Superior temporal gyrus (tissue), 1 donor: ENCODE data around the gene DUSP23.

ENCODE experiments used
- DNase-seq: peaks from one replicate; pipeline ENCODE4 v3.0.0-alpha.2; 2016; ENCODE audit errors: extremely low spot score

The DUSP23 gene

DNA sequence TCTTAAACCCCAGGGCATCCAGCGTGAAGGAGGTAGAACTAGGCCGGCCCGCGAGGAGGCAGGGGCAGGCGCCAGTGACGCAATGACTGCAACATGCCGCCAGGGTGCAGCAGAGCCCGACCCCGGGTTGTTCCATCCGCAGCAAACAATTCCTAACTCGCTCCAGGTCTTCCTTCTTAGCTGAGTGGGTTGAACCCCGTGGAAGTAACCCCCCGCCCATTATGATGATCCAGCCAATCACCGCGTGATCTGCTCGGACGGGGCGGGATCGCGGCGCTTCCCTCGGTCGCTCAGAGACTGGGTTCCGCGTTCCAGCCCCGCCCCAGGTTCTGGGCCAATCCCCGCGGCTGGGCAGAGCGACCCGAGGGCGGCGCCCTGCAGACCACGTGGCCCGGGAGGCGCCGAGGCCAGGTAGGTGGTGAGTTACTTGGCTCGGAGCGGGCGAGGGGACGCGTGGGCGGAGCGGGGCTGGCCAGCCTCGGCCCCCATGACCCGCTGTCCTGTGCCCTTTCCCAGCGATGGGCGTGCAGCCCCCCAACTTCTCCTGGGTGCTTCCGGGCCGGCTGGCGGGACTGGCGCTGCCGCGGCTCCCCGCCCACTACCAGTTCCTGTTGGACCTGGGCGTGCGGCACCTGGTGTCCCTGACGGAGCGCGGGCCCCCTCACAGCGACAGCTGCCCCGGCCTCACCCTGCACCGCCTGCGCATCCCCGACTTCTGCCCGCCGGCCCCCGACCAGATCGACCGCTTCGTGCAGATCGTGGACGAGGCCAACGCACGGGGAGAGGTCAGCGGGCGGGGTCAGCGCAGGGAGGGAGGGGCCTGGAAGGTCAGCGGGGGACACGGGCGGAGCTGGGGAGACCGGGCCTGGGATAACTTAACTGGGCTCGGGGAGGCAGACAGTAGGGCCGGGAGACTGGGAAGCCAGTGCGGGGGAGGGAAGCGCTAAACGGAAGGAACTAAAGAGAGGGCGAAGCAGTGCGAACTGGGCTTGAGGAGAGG is at the start of gene DUSP23:
DUSP23 (plus strand) TSS at position 380 of the 1,000 bp plus-strand sequence; CDS start at position 519, 139 bp downstream.
- peak; percentile 93 for DNase-seq

DNA sequence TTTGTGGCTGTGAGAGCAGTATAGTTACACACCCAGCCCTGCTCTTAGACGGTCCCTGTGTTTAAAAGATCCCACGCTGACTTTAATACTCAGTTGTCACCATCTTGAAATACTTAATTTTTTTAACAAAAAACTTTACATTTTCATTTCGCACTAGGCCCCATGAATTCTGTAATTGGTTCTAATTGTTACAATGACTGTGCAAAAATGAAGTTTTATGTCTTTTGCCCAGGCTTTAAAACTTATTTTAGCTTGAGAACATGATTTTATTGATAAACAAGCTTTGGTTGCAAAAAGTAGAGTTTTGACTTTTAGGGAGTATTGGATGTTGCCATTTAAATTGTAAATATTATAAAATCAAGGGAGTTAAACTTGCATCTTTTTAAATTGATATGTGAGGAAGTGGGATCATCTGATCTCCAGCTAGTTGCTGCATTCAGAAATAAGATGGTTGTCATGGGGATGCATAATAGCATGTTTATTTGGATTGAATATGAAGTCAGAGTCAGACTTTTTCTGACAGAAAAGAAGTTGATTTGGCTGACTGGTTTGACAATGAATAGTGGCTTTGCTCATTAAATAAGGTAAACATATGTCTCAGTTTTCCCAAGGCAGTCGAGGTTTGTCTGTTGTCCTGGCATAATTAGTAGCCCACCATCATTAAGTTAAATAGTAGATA is 43.4 kb upstream of the DUSP23 start:
- no peak for DNase-seq

DNA sequence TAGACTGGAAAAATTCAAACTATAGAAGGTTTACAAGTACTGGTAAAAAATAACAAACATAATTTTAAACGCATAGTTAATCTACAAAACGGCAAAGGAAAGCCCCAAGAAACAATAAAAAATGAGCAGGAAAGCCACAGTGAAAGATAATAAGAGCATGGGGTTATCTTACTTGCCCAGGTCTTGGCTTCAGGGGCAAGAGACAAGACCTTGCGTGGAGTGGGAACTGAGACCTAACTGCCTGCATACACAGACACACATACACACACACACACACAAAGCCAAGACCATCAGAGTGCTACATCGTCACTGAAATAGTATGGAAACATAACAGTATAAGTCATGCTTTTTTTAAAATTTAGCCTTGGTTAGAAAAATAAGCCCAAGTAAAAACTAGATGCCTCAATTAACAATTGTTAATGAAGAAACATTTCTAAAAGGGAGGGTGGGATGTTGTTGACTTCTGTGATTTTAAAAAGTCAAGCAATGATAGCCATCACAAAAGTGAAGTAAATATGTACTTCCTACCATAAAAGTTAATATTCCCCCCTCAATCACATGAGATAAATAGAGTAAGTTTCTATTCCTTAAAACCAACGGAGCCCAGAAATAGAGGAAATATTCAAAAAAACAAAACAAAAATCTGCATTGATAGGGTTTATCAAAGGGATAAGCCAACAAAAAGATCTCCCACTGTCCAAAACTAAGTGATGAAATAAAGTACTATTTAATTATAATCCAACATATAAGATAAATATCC is 36.9 kb upstream of the DUSP23 start:
- DNase-seq: no peak

DNA sequence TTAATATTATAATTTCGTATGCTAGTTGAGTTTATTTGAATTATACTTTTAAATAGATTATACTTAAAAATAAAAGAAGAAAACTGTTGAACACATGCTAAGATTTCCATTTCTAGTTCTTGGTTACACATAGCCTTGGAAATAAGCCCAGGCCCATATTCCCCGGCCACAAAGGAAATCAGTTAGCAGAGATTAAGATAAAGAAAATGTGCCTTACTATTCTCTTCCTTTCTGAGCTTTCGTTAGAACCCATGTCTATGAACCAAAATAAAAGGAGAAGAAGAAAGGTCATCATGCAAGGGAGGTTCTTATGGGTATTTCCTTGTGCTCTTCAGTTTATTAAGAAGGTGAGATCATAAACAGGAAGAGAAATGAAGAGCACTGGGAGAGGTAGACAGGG is 34.1 kb upstream of the DUSP23 start:
- no peak for DNase-seq

DNA sequence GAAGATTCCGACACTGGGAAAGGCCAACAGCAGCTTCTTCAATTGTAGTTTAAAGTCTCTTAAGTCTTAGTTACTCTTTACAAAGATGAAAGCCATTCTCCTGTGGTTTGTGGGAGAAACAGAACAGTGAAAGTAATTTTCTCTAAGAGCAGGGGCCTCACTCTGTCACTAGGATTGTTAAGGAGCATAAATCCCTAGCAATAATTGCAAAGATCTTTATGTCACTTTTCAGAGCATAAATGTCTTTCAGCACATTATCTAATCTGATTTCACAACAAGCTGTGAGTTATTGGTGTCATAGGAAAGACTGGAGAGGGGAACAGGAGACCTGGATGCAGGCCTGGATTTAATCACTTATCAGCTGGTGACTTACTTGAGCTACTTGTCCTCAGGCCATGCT is 32.4 kb upstream of the DUSP23 start:
- DNase-seq: no peak

DNA sequence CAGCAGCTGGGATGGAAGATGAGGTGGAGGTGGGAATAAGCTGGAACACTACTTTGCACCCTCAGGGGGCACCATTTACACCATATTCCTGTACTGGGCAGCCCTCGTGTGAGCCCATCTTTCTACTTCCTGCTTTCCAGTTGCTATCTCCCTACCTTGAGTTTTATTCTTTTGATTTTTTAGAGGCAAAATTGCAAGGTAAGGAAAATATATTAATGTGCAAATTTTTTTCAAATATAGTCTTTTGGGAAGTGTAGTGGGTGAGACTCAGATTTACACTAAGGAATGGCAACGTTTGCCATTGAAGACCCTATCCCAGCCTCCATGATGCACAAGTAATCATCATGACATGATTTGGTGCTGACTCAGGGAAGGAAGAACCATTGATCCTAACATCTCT is 31.1 kb upstream of the DUSP23 start:
- DNase-seq: no peak

DNA sequence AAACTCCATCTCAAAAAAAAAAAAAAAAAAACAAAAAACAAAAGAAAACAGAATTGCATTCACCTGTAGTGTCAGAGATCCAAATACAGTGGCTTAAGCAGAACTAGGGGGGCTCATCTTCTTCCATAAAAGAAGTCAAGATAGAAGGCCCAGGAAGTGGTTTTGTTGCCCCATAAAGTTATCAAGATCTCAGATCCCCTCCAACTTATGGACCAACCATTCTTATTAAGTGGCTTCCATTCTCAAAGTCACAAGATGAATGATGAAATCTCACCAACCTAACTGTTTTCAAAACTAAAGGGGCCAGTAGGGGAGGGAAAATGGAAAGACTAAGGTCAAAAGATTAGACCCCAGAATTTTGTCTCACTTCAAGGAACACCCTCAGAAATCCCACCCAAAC is 30.1 kb upstream of the DUSP23 start:
- DNase-seq: no peak

DNA sequence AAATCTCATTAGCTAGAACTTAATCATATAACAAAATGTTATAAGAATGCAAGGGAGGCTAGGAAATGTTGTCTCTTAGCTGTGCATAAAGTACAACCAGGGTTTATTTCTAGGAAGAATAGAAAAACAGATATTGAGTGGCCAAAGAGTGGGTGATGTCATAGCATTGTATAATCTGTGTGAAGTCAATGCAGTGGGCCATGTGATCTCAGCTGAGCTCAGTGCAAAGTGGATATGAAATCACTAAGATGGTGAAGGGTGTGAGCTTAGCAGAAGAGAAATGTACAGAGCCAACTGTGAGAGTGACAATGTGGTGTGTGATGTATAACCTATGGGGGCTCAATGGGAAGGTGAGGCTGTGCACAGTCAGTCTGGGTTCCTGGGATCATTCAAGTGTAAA is 29.7 kb upstream of the DUSP23 start:
- no peak for DNase-seq

DNA sequence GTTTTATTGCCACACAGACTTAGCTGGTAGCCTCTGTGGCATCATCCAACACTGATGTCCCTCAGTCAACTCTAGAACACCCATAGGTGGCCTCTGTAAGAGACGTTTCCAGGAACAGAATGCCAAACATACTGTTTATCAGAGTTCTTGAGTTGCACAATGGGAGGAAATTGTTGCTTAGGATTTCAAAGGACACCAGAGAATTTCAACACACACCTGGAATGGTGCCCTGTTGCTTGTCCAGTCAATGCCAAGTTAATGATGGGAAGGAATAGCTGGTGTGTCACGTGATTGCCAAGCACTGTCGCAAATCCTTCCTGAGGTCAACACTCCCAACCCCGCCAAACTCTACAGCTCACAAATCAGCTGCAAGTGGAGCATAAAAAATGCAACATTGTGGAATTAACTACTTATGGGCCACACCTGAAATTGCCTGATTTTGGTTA is 28.6 kb upstream of the DUSP23 start:
- no peak for DNase-seq

DNA sequence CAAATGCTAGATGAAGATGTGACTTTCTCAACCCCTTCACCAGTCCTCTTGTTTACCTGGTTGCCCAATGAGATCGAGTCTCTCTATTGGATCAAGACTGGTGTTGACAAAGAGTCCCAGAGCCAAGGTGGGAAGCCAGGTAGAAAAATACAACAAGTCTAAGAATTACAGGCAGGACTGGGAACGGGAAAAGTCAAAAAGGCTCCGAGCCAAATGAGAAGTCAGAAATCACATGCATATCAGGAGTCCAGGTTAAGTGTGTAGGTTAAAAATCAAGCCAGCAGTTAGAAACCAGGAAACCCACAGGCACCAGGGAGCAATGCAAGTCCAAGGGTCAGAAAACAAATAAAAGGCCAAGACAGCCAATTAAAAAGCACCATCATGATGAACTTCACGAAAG is 27.4 kb upstream of the DUSP23 start:
- DNase-seq: no peak

DNA sequence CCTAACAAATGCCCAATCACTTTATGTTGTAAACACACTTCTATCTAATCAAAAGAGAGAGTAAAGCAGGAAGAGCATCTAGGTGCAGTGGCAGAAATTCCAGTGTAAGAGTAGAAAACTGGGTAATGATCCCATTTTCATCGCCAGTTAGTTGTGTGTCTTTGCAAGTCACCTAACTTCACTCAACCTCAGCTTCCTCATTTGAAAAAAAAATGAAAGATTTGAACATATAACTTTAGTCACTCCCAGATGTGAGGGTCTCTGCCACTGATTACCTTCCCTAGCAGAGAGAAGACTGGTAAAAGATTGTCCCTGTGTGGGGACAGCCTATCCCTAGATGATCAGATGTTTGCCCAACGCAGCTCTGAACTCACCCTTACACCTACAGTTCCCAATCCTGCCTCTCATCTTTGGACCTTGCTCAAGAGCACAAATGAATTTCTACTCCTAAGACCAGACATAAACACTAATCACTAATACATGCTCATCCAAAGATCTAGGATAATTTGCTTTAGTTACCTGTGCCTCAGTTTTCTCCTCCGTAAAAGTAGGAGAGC is 25.2 kb upstream of the DUSP23 start:
- DNase-seq: no peak

DNA sequence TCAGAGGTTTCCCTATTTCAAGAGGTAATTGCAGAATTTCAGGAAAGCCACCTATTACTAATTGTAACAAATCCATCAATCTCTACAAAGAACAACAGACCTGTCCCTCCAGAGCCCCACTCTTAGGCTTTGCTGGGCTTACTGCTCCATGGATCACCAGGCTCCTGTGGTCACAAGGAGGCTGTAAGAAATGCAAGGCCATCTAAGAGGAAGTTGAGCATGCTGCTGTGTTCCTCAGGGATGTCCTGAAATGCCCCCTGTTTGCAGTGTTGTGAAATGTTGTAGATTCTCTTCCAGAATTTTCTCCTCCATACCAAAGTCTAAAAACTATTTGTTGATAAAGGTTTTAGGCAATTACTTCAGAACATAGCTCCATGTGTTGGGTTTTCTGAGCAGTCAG is 24.4 kb upstream of the DUSP23 start:
- no peak for DNase-seq

DNA sequence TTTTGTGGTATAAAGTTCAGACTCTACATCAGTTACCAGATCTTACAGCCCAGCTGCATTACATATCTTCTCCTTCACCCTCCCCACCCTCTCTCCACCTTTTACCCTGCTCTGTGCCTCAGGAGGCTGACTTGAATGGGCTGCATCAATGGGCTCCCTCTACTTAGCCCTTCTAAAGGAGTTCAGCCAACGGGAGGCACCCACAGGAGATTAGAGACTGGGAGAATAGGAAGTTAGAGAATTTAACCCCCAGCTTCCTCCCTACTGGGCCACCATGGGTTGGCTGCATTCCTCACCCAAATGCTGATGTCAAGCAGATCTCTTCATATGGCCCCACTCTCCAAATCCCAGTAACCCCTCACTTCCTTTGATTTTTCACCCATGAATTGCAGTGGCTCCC is 17.1 kb upstream of the DUSP23 start:
- no peak for DNase-seq

DNA sequence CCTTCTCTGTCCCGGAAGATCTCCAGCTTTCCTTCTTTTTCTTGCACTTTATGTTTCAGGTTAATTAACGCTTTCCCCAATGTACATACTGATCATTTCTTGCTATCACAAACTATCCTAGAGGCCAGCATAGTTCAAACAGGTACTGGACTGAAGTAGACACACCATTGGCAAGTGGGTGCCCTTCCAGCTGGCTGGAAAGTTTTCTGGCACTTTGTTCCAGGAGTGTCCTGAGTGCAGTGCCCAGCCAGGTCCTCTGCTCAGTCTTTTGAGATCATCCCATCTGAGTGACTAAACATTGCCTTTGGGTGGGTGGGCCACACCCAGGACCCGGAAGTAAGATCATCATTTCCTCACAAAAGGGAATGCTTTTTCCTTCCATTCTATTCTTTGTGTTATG is 15.0 kb upstream of the DUSP23 start:
- no peak for DNase-seq

DNA sequence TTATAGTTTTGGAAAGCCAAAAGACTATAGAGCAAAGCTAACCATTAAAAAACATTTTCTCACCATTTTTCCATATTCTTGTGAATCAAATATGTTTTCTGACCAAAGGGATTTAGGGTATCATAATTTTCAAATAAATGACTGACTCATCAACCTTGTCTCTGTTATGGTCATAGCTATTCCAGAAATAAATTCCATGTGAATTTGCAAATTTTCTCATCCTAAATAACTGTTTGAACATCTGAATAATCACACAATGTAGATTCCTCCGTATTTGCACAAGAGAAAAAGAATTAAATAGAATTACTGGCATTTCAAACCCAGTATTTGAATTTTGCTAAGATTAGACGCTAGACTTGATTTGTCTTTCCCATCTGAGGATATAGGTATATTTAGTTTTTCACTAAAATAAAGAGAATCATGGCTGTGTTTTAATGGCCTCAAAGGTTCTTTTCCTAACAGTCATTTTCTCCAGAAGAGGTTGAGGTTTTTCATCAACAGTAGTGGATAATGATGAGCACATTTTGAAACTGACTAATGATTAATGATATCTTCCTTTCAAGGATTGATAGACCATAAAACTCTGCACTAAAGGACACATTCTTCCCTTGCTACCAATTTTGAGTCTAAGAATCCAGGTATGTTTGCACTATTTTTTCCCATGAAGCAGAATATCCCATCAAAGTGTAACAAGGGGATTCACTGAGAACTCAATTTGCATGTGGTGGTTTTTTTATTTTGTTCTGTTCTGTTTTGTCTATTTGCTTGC is 9.5 kb upstream of the DUSP23 start:
- no peak for DNase-seq

DNA sequence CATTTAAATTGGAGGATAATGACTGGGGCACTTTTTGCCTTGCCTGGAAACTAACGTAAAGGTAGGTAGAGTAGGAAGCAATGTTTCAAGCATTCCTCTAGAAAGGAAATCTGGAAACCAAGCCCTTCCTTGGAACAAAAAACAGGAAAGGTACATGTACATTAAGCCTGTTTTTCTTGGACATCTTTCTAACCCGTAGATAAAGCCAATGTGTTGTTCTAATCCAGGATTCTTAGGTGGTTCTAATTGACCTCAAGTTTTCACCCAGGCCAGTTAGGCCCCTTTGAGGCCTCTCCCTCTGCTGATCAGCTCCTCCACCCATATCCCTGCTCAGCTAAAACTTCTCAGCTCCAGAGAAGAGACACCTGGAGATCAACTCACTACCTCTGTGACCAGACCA is 6.3 kb upstream of the DUSP23 start:
- no peak for DNase-seq

DNA sequence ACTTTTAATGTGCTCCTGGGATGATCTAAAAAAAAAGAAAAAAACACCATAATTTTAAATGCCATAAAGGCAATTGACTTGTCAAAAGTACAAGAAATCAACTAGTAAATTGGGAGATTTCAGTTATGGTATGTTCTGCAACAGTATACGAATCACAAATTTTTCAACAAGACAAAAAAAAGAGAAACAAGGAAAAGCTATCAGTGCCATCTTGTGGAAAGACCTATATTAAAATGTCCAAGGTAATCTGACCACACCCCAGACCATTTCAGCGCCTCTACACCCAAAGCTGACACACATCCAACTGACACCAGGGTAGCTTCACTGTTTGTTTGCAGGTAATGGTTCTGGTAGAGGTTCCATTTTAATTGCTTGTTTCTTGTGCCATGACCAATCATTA is 5.0 kb upstream of the DUSP23 start:
- no peak for DNase-seq

DNA sequence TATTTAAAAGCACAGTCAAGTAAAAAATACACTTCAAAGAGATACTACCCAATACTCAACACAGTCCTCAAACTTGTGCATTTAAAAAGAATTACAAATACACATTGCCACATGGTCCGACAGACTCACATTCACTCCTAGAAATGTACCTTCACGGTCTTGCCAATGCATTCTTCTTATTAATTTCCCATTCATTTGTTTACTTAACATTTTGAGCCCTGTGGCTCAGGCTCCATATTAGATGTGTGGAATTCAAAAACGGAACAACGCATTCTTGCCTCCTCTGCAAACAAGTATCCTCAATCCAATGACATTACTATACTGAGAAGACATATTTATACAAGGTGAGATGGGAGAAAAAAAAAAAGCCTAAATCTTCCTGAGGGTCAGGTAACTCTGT is 2.5 kb upstream of the DUSP23 start:
- no peak for DNase-seq

DNA sequence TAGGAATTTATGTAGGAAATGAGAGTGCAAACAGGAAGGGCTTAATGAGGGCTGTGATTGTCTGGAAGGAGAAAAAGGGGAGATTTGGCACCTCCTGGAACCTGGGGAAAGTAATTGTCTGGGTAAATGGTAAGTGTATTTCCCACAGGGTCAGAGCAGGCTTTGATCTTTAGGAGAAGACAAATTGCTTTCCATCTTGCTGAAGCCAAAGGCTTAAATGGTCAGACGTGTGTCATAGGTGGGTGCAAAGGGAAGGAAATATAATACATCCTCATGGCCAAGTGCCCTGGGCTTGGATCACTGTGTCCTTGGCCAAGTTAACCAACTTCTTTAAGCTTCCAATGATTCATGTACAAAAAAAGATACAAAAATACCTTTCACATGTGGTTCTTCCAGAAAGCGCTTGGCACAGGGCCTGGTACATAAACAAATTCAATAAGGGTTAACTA is 1.3 kb upstream of the DUSP23 start:
- DNase-seq: no peak

DNA sequence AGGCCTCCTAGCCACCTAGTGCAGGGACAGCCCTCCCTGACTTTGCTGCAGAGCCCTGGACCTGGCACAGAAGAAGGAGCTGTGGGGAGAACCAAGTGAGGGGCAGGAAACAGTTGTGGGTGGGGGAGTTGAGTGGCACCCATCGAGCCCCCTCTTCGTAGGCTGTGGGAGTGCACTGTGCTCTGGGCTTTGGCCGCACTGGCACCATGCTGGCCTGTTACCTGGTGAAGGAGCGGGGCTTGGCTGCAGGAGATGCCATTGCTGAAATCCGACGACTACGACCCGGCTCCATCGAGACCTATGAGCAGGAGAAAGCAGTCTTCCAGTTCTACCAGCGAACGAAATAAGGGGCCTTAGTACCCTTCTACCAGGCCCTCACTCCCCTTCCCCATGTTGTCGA is 1.2 kb downstream of the DUSP23 start:
- no peak for DNase-seq

DNA sequence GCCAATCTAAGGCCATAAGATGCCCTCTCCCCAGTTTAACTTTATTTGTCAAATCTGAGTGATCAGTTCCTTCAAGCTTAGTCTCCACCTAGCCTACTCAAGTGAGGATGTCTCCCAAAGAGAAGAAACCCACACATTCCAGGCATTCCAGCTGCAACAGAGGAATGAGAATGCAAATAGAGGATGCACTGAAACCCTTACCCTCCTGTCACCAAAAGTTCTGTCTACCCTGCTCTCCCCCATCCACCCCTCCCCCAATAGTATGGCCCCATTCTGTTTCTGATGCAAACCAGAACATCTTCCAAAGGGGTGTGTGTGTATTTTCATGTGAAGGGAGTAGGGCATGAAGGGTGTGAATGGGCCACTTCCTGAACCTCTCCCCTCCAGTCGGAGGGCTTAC is 3.0 kb downstream of the DUSP23 start:
- DNase-seq: no peak
